ENCODE results near the gene NUDT1.

NUDT1 gene

DNA sequence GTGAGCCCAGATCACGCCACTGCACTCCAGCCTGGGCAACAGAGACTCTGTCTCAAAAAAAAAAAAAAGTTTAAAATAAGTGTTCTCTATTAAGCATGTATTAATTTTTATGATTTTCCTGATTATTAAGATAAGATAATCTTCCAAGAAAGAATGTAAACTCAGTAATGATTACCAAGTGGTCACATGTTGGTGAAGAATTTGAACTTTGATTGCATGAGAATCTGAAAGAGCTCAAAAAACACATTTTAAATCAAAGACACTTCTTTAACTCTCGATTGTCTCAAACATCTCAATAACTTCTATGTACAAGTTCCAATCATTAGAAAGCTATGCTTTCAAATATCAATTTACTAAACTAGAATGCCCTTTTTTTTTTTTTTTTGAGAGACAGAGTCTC lies 38.4 kb downstream of the NUDT1 start:
- Histone ChIP-seq H3K27ac (ENCODE audit: low read depth, low read length) (no peak overlapping the region), H4K20me1 (ENCODE audit: control insufficient read depth, insufficient read depth, low read depth, low read length) (peaks cover 19% of the 10 kb centered on the region), H3K27me3 (ENCODE audit: control insufficient read depth, low read length) (no peaks in the 10 kb centered on the region), H3K9me2 (replicated peaks; ENCODE audit: control insufficient read depth, low read length) (no peaks in the 10 kb centered on the region), H3K9me3 (ENCODE audit: control insufficient read depth, insufficient read depth, low read length) (no peaks in the 10 kb centered on the region), H3K4me1 (ENCODE audit: control insufficient read depth, low read length) (no peaks in the 10 kb centered on the region), H3K4me2 (ENCODE audit: low read length) (no peak overlapping the region), H3K79me2 (ENCODE audit: control insufficient read depth, low read length) (peaks cover 29% of the 10 kb centered on the region), H3K4me3 (ENCODE audit: low read length) (no peak overlapping the region), H3K36me3 (ENCODE audit: control insufficient read depth, low read length) (peaks cover 7% of the 10 kb centered on the region; the same call in 1 of the 2 replicates), H3F3A (ENCODE audit: control insufficient read depth, insufficient read depth) (peaks cover 5% of the 10 kb centered on the region)
- TF ChIP-seq, protein P1, sequence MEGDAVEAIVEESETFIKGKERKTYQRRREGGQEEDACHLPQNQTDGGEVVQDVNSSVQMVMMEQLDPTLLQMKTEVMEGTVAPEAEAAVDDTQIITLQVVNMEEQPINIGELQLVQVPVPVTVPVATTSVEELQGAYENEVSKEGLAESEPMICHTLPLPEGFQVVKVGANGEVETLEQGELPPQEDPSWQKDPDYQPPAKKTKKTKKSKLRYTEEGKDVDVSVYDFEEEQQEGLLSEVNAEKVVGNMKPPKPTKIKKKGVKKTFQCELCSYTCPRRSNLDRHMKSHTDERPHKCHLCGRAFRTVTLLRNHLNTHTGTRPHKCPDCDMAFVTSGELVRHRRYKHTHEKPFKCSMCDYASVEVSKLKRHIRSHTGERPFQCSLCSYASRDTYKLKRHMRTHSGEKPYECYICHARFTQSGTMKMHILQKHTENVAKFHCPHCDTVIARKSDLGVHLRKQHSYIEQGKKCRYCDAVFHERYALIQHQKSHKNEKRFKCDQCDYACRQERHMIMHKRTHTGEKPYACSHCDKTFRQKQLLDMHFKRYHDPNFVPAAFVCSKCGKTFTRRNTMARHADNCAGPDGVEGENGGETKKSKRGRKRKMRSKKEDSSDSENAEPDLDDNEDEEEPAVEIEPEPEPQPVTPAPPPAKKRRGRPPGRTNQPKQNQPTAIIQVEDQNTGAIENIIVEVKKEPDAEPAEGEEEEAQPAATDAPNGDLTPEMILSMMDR (IDR thresholded peaks at IDR 0.05; ENCODE audit: low read depth, low read length, poor library complexity, severe bottlenecking): no peak
- TF ChIP-seq EZH2phosphoT487 (IDR thresholded peaks at IDR 0.05; ENCODE audit: borderline replicate concordance, low read length): no peak

DNA sequence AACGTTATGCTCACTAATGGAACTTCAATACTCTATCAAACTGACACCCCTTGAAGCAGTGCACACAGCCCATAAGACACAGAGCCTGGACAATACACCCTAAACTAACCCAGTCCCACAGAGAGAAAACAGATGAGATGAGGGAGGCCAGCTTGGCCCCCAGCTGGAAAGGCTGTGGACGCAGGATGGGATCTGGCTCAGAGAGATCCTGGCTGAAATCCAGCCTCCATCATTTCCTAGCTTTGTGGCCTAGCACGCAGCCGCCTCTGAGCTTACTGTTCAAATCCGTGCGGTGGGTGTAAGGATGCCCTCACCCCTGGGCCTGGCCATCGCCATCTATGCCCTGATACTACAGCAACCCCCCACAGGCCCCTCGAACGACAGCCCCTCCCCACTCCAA lies 39.5 kb downstream of the NUDT1 start:
- peaks cover 34% of the 10 kb centered on the region for H3K79me2 ChIP-seq (ENCODE audit: control insufficient read depth, low read length)
- H3K36me3 ChIP-seq (ENCODE audit: control insufficient read depth, low read length): peaks cover 7% of the 10 kb centered on the region; the same call in 1 of the 2 replicates
- H3K27me3 ChIP-seq (ENCODE audit: control insufficient read depth, low read length): no peaks in the 10 kb centered on the region
- H3F3A ChIP-seq (ENCODE audit: control insufficient read depth, insufficient read depth): peaks cover 5% of the 10 kb centered on the region
- H3K4me2 ChIP-seq (ENCODE audit: low read length): no peak overlapping the region
- H3K27ac ChIP-seq (ENCODE audit: low read depth, low read length): no peak overlapping the region
- H3K4me3 ChIP-seq (ENCODE audit: low read length): no peak overlapping the region
- H3K9me3 ChIP-seq (ENCODE audit: control insufficient read depth, insufficient read depth, low read length): no peaks in the 10 kb centered on the region
- no peaks in the 10 kb centered on the region for H3K4me1 ChIP-seq (ENCODE audit: control insufficient read depth, low read length)
- no peaks in the 10 kb centered on the region for H3K9me2 ChIP-seq (replicated peaks; ENCODE audit: control insufficient read depth, low read length)
- H4K20me1 ChIP-seq (ENCODE audit: control insufficient read depth, insufficient read depth, low read depth, low read length): peaks cover 25% of the 10 kb centered on the region
- TF ChIP-seq, protein P1 (IDR thresholded peaks at IDR 0.05; ENCODE audit: low read depth, low read length, poor library complexity, severe bottlenecking): no peak
- no peak for TF ChIP-seq EZH2phosphoT487 (IDR thresholded peaks at IDR 0.05; ENCODE audit: borderline replicate concordance, low read length)

DNA sequence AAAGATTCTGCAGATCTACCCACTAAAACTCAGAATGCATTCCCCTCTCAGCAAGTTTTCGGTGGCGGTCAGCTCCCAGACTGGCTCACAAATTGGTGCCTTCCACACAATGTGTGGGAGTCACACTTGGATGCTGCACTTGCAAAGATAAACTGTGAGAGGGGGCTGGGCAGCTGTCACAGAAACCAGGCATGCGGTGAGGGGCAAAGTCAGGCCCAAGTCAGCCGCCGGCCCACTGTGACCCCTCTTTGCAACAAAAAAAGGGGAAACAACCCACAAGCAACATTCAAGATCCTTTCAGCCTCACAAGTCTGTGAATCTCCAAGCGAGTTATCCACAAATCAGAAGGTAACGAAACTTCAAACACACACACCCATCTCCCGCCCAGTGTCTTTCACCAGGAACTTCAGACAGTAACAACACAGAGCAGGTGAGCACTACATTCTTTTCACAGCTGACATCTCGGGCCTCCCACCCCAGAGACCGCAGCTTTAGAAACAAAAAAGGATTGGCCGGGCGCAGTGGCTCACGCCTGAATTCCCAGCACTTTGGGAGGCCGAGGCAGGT lies 40.2 kb downstream of the NUDT1 start:
- Histone ChIP-seq H3K27me3 (ENCODE audit: control insufficient read depth, low read length) (no peaks in the 10 kb centered on the region), H3K4me3 (ENCODE audit: low read length) (no peak overlapping the region), H3K27ac (ENCODE audit: low read depth, low read length) (no peak overlapping the region), H3K4me1 (ENCODE audit: control insufficient read depth, low read length) (no peaks in the 10 kb centered on the region), H4K20me1 (ENCODE audit: control insufficient read depth, insufficient read depth, low read depth, low read length) (peaks cover 25% of the 10 kb centered on the region), H3K36me3 (ENCODE audit: control insufficient read depth, low read length) (peaks cover 3% of the 10 kb centered on the region; the same call in 1 of the 2 replicates), H3K4me2 (ENCODE audit: low read length) (no peak overlapping the region), H3K9me3 (ENCODE audit: control insufficient read depth, insufficient read depth, low read length) (no peaks in the 10 kb centered on the region), H3F3A (ENCODE audit: control insufficient read depth, insufficient read depth) (peaks cover 5% of the 10 kb centered on the region), H3K9me2 (replicated peaks; ENCODE audit: control insufficient read depth, low read length) (no peaks in the 10 kb centered on the region), H3K79me2 (ENCODE audit: control insufficient read depth, low read length) (peaks cover 34% of the 10 kb centered on the region)
- TF ChIP-seq EZH2phosphoT487 (IDR thresholded peaks at IDR 0.05; ENCODE audit: borderline replicate concordance, low read length): no peak
- TF ChIP-seq, protein P1 (IDR thresholded peaks at IDR 0.05; ENCODE audit: low read depth, low read length, poor library complexity, severe bottlenecking): no peak

All from DOHH2 (cell line).